NCI-H526 treated with DMSO at 0.1 percent for 48 hours (cell line): ENCODE results near the gene TMEM121.

ENCODE experiments used
- DNase-seq: peaks from one replicate; lab custom pipeline; 2025; lab: John Stamatoyannopoulos, UW

The TMEM121 gene

DNA sequence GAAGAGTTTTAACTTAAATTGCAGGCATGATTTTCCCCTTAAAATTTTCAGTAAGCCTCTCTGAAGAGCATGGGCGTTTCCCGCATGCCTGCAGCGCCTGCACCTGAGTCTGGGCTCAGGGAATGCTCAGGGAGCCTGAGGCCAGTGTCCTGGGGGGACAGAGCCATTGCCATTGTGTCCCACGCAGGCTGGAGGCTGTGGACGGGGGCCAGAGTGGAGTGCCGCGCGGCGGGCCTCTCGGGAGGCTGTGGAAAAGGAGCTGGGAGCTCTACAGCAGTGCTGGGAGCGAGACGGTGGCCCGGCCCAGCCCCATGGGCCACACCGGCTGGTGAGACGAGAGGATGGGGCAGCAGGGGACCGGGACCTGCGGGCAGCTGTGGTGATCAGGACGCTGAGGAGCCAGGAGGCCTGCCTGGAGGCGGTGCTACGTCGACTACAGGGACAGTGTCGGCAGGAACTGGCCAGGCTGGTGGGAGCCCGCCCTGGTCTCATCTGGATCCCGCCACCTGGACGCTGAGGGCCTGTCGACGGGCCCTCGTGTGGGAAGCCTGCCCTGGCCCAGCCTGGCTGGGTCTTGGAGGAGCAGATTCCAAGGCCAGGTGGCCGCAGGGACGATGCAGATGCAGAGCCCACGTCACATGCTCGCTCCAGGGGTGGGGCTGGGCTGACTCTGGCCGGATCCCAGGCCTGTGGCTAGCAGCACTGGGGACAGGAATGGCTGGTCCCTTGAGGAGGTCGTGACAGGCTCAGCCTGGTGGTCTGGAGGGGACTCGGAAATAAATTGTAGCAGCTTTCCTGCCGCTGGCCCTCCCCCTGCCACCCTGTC, 27.7 kb upstream of the TMEM121 start:
- no peak for DNase-seq

DNA sequence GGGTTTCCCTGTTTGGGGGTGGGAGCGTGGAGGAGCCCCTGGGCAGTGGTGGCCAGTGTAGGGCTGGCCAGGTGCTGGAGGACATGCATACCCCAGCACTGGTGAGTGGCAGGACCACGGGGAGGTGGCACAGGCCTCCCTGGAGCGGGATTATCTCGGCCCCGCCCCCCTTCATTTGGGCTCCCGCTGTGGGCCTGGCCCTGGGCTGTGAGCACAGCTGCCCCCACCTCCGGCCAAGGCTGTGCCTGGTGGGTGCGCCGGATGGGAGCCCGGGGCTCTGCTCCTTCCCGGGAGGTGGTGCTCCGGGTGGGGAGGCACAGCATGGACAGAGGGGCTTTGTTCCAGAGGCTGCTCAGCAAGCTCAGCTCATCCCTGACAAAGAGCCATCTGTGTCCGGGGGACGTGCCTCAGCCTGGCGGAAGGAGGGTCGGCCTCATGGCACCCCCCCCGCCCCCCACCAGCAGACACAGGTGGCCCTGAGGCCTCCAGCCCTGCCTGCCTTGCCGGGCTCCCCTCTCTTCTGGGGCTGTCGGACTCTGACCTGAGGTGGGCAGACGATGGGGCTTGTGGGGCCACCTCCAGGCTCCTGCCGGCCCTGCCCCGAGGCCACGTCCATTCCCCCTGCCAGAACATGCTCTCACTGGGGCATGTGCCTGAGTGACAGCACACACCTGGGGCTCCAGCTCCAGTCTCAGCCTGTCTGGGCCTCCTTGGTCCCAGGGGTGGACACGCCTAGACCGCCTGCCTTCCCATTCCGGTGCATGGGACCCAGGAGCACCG, 26.9 kb upstream of the TMEM121 start:
- DNase-seq = no peak

DNA sequence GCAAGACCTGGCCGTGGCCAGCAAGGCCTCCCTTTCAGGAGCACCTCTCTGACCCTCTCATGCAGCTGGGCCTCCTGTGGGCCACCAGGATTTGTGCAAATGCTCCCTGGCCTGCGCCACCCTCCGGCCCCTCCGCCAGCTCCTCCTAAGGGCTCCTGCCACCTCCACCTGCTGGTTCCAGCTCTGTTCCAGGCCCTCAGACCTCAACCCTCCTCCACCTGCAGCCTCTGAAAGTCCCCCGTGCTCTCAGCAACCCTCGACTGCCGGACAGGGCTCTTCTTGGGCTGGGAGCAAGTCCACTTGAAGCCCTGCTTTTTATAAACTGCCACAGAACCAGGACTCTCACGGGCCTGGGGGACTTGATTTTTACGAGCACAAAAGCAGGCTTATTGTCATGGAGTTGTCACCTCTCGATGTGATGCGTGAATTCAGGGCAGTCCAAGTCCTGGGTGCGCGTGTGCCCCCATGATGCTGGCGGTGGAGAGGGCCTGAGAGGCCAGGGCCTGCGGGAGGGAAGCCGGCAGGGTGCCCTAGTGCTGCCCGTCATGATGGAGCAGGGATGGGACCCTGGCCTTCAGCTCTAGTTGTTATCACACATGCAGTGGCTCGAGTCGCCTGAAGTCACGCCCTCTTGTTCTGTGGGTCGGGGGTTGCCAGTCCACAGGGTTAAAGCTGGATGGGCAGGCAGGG, 26.2 kb upstream of the TMEM121 start:
- DNase-seq = no peak

DNA sequence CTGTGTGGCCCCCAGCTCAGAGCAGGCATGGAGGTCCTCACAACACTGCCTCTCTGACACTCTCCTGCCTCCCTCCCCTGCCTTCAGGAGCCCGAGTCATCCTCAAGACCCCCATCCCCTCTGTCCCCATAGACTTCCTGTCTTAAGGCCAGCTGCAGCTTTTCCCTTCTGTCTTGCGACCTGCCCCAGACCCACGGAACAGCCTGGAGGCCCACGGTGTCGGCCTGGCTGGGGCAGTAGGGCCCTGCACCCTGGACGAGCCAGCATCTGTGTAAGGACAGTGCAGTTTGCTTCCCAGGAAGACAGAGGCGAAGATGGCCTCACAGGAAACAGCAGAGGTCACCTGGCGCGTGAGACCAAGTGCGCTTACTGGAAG, 25.7 kb upstream of the TMEM121 start:
- DNase-seq = no peak

DNA sequence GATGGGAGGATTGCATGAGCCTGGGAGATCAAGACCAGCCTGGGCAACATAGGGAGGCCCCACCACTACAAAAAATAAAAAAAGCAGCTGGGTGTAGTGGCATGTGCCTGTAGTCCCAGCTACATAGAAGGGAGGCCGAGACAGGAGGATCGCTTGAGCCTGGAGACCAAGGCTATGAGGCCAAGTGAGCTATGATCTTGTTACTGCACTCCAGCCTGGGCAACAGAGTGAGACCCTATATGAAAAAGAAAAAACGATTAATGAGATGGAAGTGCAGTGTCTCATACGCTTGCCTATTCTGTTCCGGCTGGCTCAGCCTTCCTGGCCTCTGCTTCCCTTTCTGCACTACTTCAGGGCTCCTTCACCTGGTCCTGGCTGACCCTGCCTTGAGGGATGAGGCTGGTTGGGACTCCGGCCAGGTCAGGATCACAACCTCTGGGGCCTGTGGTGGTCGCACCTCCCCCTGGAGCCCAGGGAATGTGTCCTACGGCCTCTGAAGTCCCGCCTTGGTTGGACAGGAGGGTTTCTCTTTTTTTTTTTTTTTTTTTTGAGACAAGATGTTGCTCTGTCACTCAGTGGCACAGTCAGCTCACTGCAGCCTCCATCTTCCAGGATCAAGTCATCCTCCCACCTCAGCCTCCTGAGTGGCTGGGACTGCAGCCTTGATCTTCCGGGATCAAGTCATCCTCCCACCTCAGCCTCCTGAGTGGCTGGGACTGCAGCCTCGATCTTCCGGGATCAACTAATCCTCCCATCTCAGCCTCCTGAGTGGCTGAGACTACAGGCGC, 24.7 kb upstream of the TMEM121 start:
- DNase-seq = no peak

DNA sequence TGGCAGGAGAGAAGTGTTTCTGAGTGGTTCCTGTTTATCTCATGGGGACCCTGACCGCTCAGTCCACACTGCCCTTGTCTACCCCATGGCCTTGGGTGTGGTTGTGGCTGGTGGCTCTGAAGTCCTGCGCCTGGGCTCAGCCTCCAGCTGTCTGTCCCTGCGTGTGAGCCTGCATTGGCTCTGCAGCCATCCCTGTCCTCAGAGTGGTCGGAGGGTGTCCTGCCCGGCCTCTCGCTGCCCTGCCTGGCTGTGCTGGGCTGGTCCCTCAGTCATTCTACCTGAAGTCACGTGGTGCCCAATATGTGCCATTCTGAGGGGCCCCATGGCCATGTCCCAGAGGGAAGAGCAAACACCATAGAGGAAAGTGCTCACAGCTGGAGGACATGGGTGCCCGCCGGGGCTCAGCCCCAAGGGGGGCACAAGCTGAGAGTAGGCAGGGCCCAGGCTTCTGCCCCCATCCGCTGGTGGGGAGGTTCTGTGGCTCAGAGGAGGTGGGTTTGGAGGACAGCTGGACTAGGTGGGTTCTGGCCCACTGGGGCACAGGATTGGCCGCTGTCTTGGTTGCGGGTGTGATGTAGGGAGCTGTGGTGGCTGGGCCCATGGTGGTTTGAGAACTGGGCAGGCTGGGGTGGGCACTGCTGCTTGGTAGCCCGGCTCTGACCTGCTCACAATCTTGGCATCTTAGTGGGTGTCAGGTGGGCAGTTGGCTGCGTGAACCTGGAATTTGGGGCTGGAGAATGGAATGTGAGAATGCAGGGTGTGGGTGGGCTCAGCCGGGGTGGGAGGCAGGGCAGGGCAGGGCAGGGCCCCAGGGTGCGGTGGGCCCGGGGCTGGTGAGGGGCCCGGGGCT, 23.7 kb upstream of the TMEM121 start:
- no peak for DNase-seq

DNA sequence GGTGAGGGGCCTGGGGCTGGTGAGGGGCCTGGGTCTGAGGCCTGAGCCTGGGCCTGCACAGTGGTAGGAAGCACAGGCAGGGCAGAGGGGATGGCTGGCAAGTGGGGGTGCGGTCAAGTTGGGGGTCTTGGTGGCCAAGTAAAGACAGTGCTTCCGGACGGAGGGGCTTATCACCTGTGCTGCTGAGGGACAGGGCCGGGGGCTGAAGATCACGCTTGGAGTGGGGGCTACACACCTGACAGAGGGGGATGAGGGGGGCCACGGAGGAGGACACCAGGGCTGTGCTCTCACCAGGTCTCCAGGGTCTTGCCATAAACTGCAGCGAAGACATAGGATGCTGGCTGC, 23.1 kb upstream of the TMEM121 start:
- DNase-seq = no peak

DNA sequence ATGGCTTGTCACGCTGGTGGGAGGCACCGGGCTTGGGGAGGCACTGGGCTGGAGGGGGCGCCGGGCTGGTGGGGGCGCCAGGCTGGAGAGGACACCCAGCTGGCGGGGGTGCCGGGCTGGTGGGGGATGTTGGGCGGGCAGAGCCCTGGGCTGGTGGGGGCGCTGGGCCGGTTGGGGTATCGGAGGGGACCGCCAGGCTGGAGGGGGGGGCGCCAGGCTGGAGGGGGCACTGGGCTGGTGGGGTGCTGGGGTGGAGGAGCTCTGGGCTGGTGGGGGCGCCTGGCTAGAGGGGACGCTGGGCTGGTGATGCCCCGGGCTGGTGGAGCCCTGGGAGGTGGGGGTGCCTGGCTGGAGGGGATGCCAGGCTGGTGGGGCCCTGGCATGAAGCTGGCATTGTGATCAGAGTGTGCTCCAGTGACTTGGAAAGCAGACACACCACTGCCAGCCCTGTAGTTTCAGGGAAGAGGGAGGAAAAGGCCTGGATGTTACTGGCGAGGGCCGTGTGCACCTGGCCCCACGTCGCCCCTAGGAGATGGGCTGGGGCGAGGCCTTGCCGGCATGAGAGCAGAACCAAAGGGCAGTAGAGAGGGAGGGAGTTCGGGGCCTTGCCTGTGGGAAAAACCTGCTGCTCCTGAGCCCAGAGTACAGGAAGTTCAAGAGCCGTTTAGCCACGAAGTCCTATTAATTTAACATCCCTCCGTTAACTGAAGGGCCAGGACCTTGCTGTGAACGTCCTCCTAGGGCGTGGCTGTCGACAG, 22.3 kb upstream of the TMEM121 start:
- no peak for DNase-seq

DNA sequence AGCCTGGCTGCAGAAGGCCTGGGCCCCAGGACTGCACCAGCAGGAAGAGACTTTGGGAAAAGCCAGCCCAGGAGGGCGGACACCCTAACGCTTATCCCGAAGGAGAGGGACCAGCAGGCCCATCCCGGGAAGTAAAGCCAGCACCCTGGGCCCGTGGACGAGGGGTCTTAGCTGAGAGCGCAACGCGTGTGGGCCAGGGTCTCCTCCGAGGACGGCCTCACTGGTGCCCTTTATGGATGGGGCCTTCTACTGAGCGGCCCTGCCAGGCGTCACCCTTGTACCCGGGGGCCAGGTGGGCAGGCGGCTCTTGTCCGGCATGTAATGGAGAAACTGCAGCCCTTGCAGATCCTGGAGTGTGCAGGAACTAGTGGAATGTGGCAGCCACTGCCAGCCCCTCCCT, 21.3 kb upstream of the TMEM121 start:
- DNase-seq = no peak

DNA sequence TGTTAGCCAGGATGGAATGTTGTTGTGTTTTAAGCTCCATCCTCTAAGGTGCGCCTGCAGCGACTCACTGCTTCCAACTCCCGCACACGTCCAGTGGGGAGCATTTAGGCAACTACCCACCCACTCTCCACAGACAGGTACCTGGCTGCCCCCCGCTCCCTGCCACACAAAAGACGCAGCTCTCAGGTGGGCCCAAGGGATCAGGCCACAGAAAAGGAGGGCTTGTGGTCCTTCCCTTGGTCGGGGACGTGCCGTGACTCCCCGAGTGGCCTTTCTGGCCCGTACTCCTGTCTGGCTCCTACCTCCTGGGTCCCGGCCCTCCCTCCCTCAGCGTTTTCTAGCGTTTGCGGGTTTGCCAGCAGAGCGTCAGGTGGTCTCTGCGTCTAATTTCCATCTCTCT, 19.1 kb upstream of the TMEM121 start:
- no peak for DNase-seq

DNA sequence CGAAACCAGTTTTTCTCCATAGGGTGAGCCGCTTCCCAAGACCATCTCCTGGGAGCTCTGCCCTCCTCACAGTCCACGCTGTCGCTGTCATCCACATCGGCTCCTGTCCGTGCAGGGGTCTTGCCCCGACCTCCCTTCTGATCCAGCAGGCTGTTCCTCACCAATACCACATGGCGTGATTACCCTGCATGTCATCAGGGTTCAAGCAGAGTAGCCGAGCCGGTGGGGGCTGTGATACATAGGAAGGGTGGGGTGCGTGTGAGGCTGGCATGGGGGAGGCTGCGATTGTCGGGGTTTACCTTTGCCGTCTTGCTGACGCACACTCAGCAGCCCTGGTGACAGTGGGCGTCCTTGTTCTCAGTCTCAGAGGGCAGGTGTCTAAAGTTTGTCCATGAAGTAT, 18.3 kb upstream of the TMEM121 start:
- DNase-seq = no peak

DNA sequence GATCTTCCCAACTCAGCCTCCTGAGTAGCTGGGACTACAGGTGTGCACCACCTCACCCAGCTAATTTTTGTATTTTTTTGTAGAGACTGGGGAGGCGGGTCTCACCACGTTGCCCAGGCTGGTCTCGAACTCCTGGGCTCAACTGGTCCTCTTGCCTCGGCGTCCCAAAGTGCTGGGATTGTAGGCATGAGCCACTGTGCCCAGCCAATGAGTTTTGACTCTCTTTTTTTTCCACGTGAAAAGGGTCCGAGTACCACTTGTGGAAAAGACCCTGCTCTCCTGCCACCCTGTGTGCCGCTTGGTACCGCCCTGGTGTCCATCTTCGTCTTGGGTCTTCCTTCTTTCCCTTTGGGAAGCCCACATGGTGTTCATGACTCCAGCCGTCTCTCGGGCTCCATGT, 17.8 kb upstream of the TMEM121 start:
- DNase-seq = no peak

DNA sequence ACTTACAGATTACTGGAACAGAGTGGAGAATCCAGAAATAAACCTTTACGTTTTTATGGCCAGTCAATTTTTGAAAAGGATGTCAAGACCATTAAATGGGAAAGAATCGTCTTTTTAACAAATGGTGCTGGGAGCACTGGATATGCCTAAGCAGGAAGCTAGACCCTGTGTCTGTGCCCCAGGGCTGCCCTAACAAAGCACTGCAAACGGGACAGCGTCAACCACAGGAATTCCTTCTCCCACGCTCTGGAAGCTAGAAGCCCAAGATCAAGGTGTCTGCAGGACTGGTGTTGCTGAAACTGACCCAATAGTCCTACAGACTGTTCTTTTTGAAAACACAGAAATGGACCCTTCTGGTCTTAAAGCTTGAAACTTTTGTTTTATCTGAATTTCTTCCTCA, 9.3 kb upstream of the TMEM121 start:
- DNase-seq = no peak

DNA sequence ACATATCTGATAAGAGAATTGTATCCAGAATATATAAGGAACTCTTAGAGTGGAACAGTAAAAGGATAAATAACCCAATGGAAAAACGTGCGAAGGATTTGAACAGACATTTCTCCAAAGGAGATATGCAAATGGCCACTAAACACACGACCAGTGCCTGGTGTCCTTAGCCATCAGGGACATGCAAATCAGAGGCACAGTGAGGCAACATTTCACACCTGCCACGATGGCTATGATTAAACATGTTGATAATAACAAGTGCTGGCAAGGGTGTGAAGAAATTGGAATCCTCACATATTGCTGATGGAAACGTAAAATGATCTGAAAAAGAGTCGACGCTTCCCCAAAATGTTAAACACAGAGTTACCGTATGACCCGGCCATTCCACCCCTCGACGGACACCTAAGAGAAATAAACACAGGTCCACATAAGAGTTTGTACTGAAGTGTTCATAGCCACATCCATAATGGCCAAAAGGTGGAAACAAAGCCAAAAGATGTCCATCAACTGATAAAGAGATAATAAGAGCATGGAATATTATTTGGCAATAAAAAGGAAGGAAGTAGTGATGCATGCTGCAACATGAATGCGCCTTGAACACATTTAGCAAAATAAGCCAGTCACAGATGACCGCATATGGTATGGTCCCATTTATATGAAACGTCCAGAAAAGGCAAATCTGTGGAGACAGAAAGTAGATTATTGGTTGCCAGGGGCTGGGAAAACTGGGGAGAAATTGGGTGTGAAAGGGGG, 6.3 kb upstream of the TMEM121 start:
- peak; percentile 37 for DNase-seq

DNA sequence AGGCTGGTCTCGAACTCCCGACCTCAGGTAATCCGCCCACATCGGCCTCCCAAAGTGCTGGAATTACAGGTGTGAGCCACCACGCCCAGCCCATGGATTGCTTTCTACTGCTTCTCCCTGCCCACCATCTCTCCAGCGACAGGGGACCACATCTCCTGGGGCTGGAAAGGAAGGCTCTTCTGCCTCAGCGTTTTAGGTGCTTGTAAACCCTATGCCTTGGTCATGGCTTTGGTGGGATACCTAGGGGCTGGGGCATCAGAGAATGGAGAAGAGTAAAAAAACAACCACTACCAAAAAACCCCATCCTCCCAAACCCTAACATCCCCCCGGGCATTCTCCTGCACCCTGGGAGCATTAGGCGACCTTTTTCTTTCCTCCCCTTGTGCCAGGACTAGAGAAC, 1.1 kb upstream of the TMEM121 start:
- no peak for DNase-seq

DNA sequence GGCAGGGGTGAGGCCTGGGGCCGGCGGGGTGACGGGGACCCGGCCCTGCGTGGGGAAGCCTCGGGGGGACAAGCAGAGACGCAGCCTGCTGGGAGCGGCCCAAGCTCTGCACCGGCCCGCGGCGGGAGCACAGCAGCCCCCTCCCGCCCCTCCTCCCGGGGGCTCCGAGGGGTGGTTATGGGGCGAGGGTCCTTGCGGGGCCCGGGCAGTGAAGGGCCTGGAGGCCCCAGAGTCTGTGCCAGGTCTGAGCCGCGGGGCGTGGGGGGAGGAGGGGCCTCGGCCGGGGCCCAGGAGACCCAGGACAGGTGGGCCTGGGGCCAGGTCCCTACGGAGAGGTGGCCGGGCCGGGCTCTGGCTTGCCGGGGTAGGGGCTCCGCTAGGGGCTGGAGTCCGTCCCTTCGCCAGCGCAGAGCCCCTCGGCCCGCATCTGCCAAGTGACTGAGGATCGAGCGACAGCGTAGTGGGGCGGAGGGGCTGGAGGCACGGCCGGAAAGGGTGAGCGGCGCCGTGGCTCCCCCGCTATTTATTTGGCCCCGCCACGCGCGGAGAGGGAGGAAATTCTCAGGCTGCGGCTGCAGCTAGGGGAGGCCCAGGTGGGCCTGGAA, 495 bp downstream of the TMEM121 start:
- no peak for DNase-seq

DNA sequence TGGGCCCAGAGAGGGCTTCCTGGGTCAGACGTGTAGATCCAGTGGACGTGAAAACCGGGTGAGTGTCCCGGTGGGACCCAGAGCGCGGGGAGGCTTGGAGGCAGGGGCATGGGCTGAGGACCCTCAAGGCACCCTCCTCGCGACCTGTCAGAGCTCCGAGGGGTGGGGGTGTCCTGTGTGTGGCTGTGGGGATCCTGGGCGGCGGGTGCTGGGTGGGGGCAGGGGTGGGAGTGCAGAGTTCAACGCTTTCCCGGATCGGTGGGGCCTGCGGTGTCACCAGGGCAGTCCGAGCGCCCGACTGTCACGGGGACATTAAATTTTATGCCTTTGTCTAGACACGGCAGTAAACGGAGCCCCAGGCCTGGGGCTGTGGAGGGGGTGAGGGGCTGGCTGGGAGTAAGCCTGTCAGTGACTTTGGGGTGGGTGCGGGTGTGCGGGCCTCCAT, 1.0 kb downstream of the TMEM121 start:
- no peak for DNase-seq

DNA sequence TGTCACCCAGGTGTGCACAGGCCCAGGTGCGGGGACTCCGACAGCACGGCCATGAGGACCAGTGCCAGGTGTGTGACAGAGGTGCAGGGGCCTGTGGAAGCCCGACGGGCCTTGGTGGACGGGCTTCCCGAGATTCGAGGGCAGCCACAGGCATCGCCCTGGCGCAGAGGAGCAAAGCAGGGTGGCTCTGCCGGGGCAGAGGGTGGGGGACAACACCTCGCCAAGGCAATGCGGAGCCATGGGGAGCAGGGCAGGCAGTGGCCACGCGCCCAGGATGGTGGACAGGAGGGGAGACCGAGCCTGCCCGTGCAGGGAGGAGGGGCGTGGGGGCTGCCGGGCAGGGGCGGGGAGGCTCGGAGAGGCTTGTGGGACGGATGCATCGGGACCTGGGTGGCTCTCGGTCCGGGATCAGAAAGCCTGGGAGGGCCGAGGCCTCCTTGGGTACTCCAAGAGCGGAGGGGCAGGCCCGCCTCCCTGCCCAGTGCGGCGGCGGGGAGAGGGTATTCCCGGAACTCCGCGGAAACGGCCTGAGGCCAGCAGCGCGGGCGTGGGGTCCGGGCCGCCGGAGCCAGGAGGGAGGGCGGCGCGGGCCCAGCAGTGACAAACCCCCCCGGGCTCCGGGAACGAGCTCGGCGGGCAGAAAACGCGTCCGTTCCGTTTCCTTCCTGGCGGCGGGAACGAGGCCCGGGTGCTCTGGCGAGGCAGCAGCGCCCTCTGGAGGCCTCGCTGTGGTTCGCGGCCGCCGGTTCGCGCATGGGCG, 1.6 kb downstream of the TMEM121 start:
- DNase-seq = peak; percentile 48
